Natural killer cell (primary cell): ENCODE data around the gene XRCC6. TPM values are rescaled to one million over a fixed set of nuclear protein-coding genes. Genes with fewer than 3 reads are reported as not detected.

Source experiments
- ATAC-seq, 3 donors: fragments of 150-1000 bp in 2 of 3; fragments of 200-7000 bp in 1 of 3; cut with Tn5 transposase; 1 replicate in 1 of 3; 2 replicates in 2 of 3; pipeline ENCODE4 v1.10.0; 2021; ENCODE audit warnings: mild to moderate bottlenecking in 2 of 3, moderate library complexity in 2 of 3
- DNase-seq, 2 donors: peaks; one replicate each; pipeline versions ENCODE4 v3.0.0 to v3.0.0-alpha.2; 2013 to 2021; ENCODE audit warnings: mixed read lengths in 1 of 2
- H3K27ac ChIP-seq: one replicate; pipeline ENCODE4 v1.5.1; 2013; ENCODE audit warnings: mild to moderate bottlenecking, low read length
- H3K27me3 ChIP-seq: one replicate; pipeline ENCODE4 v1.6.1; 2013; ENCODE audit warnings: low read length; ENCODE audit not compliant: control insufficient read depth, insufficient read depth
- H3K36me3 ChIP-seq: one replicate; pipeline ENCODE4 v1.6.1; 2013; ENCODE audit warnings: low read length; ENCODE audit not compliant: control insufficient read depth, insufficient read depth
- H3K4me1 ChIP-seq: one replicate; pipeline ENCODE4 v1.6.1; 2013; ENCODE audit warnings: low read length; ENCODE audit not compliant: control insufficient read depth, insufficient read depth
- H3K4me3 ChIP-seq: one replicate; pipeline ENCODE4 v1.5.1; 2013; ENCODE audit warnings: low read length
- H3K9me3 ChIP-seq: one replicate; pipeline ENCODE4 v1.6.1; 2013; ENCODE audit warnings: low read length; ENCODE audit not compliant: control insufficient read depth, insufficient read depth
- H3K27ac Mint-ChIP-seq, 2 donors: one replicate each; pipeline ENCODE4 v1.8.0; 2022; ENCODE audit warnings: mild to moderate bottlenecking in 2 of 2, mixed read lengths in 2 of 2, moderate library complexity in 1 of 2
- H3K27me3 Mint-ChIP-seq, 2 donors: one replicate each; pipeline ENCODE4 v1.8.0; 2022; ENCODE audit warnings: low read depth in 2 of 2, mixed read lengths in 2 of 2
- H3K36me3 Mint-ChIP-seq: one replicate; pipeline ENCODE4 v1.8.0; 2022; ENCODE audit warnings: mixed read lengths
- H3K4me1 Mint-ChIP-seq, 2 donors: one replicate each; pipeline ENCODE4 v1.8.0; 2022; ENCODE audit warnings: mixed read lengths in 2 of 2
- H3K4me3 Mint-ChIP-seq: one replicate; pipeline ENCODE4 v1.8.0; 2022; ENCODE audit warnings: mild to moderate bottlenecking, moderate library complexity, mixed read lengths
- H3K9me3 Mint-ChIP-seq, 2 donors: one replicate each; pipeline ENCODE4 v1.8.0; 2022; ENCODE audit warnings: mixed read lengths in 2 of 2
- WGBS: methylation state at CpG from one replicate; pipeline ENCODE4 v1.1.7; 2013; ENCODE audit warnings: missing lambda C conversion rate; ENCODE audit not compliant: insufficient coverage; 5-methylcytosine and 5-hydroxymethylcytosine counted together
- intact Hi-C: fragments of 100-400 bp; cut with micrococcal nuclease; formaldehyde crosslinking; loops from one replicate; pipeline ENCODE4 v1.14.2; 2022
- total RNA-seq, 4 donors: library from RNA; stranded (reverse); fragments of 120-200 nt in 1 of 4; gene quantifications; one replicate each; pipeline versions ENCODE4 v1.2.3 to v1.2.4, GENCODE V29; 2013 to 2022
- TF ChIP-seq, protein P1 (sequence below): fragments of 200-600 bp; IDR thresholded peaks from one replicate; pipeline ENCODE4 v1.8.0; 2022; ENCODE audit warnings: antibody characterized with exemption

Gene XRCC6
- total RNA-seq, 3 donors from 2014 or later (not counting 1 experiment from before 2014, with no cell fraction given), result 134 to 142 (median 140) TPM

DNA sequence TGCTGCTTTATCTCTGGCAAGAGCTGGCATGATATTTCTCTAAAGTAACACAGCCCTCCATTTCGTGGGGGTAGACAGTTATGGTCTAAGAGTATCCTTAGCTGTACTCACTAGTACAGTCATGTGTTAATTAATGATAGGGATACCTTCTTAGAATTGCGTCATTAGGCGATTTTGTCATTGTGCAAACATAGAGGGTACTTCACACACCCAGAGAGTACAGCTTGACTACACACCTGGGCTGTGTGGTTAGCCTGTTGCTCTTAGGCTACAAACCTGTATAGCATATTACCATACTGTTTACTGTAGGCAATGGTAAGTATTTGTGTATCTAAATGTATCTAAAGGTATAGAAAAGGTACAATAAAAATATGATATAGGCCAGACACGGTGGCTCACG, 17.0 kb downstream of the XRCC6 start:
- H3K9me3 ChIP-seq, result no peaks in the 10 kb centered on the region
- H3K36me3 Mint-ChIP-seq, result peaks cover 12% of the 10 kb centered on the region

DNA sequence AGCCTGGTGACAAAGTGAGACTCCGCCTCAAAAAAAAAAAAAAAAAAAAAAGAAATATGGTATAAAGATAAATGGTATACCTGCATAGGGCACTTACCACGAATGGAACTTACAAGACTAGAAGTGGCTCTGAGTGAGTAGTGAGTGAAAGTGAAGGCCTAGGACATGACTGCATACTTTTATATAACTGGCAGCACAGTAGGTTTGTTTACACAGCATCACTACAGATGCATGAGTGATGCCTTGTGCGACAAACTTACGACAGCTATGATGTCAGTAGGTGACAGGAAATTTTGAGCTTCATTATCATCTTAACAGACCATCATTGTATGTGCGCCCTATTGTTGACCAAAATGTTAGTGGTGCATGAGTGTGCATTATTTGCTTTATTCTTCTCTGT, 17.7 kb downstream of the XRCC6 start:
- no peaks in the 10 kb centered on the region for H3K9me3 ChIP-seq
- no peak overlapping the region for H3K4me3 ChIP-seq
- no peak for ATAC-seq
- no peaks in the 10 kb centered on the region for H3K27me3 ChIP-seq
- peaks cover 63% of the 10 kb centered on the region for H3K36me3 ChIP-seq
- no peak overlapping the region for H3K27ac Mint-ChIP-seq
- peaks cover 12% of the 10 kb centered on the region for H3K36me3 Mint-ChIP-seq
- no peaks in the 10 kb centered on the region for H3K4me1 ChIP-seq
- H3K27ac ChIP-seq, result no peak overlapping the region
- H3K4me1 Mint-ChIP-seq, result peaks cover 12 to 22% of the 10 kb centered on the region in 2 donors
- intact Hi-C loops, result no loop called here
- no peak for DNase-seq
- 98% methylated on average over 4 of the region's 5 CpGs for WGBS
- no peaks in the 10 kb centered on the region for H3K9me3 Mint-ChIP-seq
- H3K4me3 Mint-ChIP-seq, result no peak overlapping the region
- TF ChIP-seq, protein P1, sequence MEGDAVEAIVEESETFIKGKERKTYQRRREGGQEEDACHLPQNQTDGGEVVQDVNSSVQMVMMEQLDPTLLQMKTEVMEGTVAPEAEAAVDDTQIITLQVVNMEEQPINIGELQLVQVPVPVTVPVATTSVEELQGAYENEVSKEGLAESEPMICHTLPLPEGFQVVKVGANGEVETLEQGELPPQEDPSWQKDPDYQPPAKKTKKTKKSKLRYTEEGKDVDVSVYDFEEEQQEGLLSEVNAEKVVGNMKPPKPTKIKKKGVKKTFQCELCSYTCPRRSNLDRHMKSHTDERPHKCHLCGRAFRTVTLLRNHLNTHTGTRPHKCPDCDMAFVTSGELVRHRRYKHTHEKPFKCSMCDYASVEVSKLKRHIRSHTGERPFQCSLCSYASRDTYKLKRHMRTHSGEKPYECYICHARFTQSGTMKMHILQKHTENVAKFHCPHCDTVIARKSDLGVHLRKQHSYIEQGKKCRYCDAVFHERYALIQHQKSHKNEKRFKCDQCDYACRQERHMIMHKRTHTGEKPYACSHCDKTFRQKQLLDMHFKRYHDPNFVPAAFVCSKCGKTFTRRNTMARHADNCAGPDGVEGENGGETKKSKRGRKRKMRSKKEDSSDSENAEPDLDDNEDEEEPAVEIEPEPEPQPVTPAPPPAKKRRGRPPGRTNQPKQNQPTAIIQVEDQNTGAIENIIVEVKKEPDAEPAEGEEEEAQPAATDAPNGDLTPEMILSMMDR, result no peak
- no peaks in the 10 kb centered on the region for H3K27me3 Mint-ChIP-seq

More for the DNA sequence above, 17.0 kb downstream of the XRCC6 start:
- DNase-seq (no peak), ATAC-seq (no peak)
- Mint-ChIP-seq H3K9me3 (no peaks in the 10 kb centered on the region), H3K27me3 (no peaks in the 10 kb centered on the region), H3K4me3 (no peak overlapping the region), H3K4me1 (peaks cover 12 to 22% of the 10 kb centered on the region in 2 donors), H3K27ac (no peak overlapping the region)
- intact Hi-C loops, result no loop called here
- Histone ChIP-seq H3K4me1 (no peaks in the 10 kb centered on the region), H3K36me3 (peaks cover 63% of the 10 kb centered on the region), H3K4me3 (no peak overlapping the region), H3K27ac (no peak overlapping the region), H3K27me3 (no peaks in the 10 kb centered on the region)
- WGBS, result 98% methylated on average over 2 of the region's 5 CpGs
- TF ChIP-seq, protein P1, result no peak

DNA sequence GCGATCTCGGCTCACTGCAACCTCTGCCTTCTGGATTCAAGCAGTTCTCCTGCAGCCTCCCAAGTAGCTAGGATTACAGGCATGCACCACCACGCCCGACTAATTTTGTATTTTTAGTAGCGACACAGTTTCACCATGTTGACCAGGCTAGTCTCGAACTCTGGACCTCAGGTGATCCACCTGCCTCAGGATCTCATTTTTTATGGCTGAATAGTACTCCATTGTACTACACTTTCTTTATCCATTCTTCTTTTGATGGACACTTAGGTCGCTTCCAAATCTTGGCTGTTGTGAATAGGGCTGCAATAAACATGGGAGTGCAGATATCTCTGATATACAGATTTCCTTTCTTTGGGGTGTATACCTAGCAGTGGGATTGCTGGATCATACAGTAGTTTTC, 20.8 kb downstream of the XRCC6 start:
- no peak overlapping the region for H3K27ac Mint-ChIP-seq
- H3K27me3 Mint-ChIP-seq, result no peaks in the 10 kb centered on the region
- no peak overlapping the region for H3K27ac ChIP-seq
- peaks cover 6 to 13% of the 10 kb centered on the region in 2 donors for H3K4me1 Mint-ChIP-seq
- H3K27me3 ChIP-seq, result no peaks in the 10 kb centered on the region
- H3K36me3 Mint-ChIP-seq, result peaks cover 12% of the 10 kb centered on the region
- TF ChIP-seq, protein P1, result no peak
- no peaks in the 10 kb centered on the region for H3K9me3 Mint-ChIP-seq
- no peaks in the 10 kb centered on the region for H3K9me3 ChIP-seq
- peaks cover 67% of the 10 kb centered on the region for H3K36me3 ChIP-seq
- no peaks in the 10 kb centered on the region for H3K4me1 ChIP-seq
- no peak overlapping the region for H3K4me3 Mint-ChIP-seq
- intact Hi-C loops, result no loop called here
- WGBS, result 99% methylated on average over 7 of the region's 7 CpGs
- ATAC-seq (no peak), DNase-seq (no peak)
- no peak overlapping the region for H3K4me3 ChIP-seq

DNA sequence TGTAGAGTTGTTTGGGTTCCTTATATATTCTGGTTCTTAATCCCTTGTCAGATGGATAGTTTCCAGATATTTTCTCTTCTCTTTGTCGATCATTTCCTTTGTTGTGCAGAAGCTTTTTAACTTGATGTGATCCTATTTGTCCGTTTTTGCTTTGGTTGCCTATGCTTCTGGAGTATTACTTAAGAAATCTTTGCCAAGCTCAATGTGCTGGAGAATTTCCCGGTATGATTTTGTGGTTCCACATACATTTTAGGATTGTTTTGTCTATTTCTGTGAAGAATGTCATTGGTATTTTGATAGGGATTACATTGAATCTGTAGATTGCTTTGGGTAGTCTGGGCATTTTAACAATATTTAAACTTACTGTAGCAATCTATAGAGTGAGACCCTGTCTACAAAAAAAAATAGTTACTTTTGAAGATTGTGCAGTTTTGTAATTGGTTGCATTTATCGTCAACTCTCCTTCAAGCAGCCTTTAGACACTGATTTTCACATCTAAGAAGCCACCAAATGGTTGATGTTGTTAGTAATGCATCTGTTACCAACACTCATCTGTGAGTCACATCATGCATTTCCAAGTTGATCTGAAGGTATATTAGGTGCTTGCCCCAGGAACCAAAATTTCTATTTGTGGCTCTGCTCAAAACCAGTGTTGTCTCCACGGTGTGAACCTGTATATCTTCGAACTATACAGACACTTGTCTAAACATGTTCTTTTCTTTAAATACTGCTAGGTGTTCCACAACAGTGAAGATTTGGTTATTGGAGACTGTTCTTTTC, 21.4 kb downstream of the XRCC6 start:
- H3K4me3 ChIP-seq, result no peak overlapping the region
- no peak for DNase-seq
- intact Hi-C loops, result no loop called here
- Mint-ChIP-seq H3K27ac (no peak overlapping the region), H3K4me1 (peaks cover 6 to 13% of the 10 kb centered on the region in 2 donors), H3K9me3 (no peaks in the 10 kb centered on the region), H3K4me3 (no peak overlapping the region), H3K36me3 (peaks cover 12% of the 10 kb centered on the region), H3K27me3 (no peaks in the 10 kb centered on the region)
- no peaks in the 10 kb centered on the region for H3K9me3 ChIP-seq
- TF ChIP-seq, protein P1, result no peak
- WGBS, result 88% methylated on average over 5 of the region's 6 CpGs
- H3K36me3 ChIP-seq, result peaks cover 69% of the 10 kb centered on the region
- no peak for ATAC-seq
- no peaks in the 10 kb centered on the region for H3K4me1 ChIP-seq
- H3K27me3 ChIP-seq, result no peaks in the 10 kb centered on the region
- H3K27ac ChIP-seq, result no peak overlapping the region
